ENCODE data around the gene NFKB2. TPM values are rescaled to one million over a fixed set of nuclear protein-coding genes. Genes with fewer than 3 reads are reported as not detected.

NFKB2 gene
- total RNA-seq, 1 donor from 2014 or later = 20.5 TPM

DNA sequence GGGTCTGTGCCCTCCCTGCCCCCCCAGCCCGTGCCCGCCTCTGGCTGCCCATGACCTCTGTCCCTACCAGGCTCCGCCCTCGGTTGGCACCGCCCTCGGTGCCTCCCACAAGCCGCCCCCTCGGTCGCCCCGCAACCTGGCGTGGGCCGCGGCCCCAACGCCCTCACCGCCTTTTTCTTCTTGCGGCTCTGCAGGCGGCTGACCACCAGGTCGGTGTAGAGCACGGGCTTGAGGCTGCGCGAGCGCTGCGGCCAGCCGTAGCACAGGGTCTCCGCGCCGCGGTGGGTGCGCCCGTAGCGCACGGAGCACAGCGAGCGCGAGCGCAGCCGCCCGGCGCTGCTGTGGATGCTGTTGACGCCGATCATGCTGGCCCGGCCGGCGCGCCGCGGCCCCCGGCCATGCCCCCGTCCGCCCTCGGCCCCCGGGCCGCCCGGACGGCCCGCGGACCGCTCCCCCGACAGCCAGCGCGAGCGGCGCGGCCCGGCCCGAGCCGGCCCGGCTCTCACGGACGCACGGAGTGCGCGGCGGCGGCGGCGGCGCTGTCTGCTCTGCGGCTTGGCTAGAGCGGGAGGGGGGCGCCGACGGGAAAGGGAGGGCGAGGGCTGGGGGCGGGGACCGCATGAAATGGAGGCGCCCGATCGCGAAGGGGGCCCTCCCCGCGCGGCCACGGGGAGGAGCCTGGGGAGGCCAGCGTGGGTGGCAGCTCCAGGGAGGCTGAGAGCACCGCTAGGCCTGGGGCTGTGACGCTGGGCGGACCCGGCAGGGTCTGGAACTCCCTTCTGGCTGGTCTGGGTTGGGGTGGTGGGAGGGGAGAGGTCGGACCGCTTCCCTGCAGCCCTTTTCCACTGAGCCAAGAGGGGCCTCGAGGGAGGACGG is 13.5 kb downstream of the NFKB2 start:
- DNase-seq = peak; percentile 78

GRCh38 chr10:102409604-102410428 is 14.3 kb downstream of the NFKB2 start:
- DNase-seq = no peak

GRCh38 chr10:102410429-102411073 is 15.0 kb downstream of the NFKB2 start:
- DNase-seq = peak; percentile 37

- no peak for DNase-seq
Measured at GRCh38 chr10:102411341-102412255, 16.1 kb downstream of the NFKB2 start.

DNA sequence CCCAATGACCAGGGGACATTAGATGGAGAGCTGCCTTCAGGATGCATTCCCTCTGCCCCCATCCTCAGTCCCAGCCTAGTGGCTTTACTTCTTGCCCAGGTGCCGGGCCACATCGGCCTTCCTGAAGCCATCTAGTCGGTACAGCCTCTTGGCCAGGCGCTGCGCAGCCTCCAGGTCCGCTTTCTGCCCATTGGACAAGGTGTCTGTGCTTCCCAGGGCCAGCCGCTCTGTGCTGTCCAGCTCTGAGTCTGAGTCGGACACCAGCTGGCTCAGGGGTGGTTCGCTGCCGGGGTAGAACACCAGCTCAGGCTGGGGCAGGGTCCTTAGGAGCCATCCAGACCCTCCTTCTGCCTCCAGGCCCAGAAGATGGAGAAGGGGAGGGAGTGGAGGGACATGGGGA is 16.8 kb downstream of the NFKB2 start:
- no peak for DNase-seq

DNA sequence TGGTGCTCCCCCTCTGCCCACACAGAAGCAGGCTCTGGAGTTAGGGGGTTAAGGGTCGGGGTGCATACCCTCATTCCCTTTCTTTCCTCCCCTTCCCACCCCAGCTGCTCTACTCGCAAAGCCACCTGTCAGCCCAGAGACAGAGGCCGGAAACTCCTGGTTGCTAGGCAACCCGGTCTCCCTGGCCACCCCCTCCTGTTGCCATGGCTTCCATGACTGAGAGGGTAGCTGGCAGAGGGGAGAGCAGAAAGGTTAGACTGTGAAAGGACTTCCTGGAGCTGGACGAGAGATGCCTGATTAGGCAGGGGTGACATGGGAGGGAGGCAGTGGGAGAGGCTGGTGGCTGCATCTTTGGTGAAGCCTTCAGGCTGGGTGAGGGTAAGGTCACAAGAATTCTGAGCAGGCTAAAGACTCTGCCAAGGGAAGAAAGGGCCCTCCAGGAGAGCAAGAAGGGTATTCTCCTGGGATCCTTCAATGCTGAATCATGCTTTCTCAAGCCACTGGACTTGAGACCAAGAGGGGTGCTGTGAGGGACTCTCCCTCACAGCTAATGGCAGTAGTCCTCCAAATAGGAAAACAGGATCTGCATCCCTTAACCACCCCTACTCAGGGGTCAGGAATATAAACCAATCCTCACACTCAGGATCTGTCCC is 17.7 kb downstream of the NFKB2 start:
- no peak for DNase-seq

DNA sequence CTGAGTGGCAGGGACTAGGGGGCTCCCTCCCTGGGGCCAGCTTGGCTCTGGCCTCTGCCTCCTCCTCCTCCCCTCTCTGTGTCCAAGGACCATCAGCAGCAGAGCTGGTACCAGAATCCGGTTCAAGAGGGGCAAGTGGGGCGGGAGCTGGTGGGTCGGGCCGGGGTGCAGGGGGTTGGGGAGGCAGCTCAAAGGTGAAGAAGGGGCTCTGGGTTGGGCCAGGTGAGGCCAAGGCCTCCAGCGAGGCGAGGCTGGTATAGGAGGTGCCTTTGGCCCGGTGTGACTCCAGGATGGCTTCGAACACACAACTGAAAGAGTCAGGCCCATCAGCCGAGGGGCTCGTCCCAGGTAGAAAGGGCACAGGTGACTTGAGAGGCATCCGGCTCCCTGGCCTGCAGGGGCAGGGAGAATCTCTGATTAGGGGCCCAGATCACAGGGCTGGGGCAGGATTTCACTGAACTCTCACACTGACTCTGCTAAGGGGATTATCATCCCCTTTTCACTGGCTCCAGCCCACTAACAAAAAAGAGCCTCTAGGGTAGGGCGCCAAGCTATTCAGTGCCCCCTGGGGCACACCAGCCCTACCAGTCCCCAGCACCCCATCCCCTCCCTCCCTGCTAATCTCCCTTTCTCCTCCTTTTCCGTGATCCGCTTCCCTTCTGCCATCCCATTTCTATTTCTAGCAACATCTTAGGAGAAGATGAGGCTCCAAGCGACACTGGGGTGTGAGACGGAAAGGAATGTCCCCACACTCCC is 18.5 kb downstream of the NFKB2 start:
- no peak for DNase-seq

DNA sequence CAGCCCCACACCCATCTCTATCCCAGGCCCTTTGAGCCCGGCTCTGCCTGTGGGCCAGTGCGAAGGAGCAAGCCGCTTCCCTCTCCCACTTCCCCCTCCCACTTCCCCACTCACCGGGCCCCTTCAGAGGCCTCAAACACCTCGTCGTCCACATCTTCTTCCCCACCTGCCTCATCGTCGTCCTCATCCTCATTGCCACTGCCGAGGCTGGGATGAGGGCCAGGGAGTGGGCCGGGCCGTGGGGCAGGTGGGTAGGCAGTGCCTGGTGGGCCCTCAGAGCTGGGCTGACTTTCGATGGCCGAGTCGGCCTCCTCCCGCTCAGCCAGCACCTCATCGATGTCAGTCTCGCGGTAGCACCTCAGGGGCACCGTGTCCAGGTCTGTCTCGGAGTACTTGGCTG is 19.2 kb downstream of the NFKB2 start:
- no peak for DNase-seq

- no peak for DNase-seq
Measured at GRCh38 chr10:102416283-102416682, 20.8 kb downstream of the NFKB2 start.

DNA sequence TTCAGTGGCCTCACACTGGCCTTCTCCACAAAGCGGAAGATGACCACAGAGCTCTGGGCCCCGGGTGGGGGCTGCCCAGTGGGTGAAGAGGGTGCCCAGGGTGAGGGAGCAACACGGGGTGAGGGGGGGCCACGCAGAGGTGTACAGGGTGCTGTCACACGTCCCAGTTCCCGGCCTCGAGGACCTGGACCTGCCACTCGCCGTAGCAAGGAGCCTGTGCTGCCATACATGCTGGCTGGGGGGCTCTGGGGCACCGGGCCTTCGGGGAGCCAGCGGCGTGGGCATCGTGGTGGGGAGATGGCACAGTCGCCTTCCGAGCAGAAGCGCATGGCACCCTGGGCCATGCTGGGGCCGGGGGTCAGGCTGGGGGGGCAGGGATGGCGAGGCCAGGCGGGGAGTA is 21.2 kb downstream of the NFKB2 start:
- no peak for DNase-seq

DNA sequence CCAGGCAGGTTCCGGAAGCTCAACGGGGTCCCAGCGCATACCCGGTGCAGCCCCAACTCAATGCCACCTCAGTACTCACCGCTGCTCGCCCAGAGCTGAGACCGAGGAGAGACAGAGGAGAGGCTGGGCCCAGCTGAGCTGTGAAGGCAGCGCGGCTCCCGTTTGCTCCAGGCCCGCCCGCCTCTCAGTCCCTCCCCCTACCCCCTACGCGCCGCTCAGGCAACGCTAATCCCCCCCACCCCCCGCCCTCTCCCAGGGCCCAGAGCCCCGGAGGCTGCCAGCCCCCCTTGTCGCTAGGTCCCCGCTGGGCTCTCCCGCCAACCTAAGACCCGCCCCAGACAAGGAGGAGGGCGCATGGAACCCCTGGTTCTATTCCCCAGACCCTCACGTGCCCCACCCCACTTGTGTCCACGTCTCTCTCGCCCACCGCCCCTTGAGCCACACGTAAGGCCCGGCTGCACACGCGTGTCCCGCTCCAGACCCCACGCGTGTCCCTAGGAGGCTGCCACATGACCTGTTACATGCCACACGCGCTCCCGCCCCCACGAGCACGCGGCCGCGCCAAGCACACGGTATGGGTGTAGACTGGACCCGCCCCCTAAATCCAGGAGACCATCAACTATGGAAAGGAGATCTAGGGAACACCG is 23.2 kb downstream of the NFKB2 start, which contains the start of gene PSD:
PSD (minus strand) TSS at position 164 of the 647 bp plus-strand sequence. CDS start 1,747 bp downstream, outside the sequence.
- DNase-seq = no peak

DNA sequence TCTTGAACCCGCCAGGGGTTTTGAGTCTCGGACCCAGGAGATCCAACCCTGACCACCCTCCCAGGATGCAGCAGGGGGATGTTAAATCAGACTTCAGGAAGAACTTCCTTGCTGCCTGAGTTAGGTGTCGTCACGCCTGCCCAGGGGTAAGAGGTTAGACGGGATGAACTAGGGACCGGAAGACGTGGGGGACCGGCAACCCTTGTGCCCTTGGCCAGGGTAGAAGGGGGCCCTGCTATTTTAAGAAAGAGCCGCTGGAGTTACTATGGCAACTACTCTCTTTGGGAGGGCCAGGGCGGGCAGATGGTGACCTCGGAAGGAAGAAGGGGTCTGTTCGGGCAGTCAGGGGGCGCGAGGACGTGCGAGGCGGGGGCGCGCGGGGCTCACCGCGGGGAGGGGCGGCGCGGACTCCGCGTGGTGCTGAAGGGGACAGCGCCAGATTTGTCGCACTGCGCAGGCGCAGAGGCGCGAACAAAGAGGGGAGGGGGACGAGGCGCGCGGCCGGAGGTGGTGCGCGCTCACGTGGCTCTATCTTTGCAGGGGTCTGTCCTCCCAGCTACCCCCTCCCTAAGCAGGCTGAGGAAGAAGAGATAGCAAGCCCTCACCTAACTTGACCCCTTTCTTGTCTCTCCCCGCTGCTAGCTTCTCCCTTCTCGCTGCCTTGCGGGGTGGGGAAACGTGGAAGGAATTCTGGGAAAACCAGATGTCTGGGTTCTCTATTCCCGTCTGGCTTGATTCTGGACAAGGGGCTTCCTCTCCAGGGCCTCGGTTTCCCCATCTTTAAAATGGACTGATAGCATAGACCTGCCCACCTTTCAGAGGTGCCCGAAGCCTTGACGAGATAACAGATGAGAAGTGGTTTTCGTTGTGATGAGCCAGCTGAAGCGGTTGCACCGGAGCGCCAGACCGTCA is 24.0 kb downstream of the NFKB2 start:
- DNase-seq = no peak

DNA sequence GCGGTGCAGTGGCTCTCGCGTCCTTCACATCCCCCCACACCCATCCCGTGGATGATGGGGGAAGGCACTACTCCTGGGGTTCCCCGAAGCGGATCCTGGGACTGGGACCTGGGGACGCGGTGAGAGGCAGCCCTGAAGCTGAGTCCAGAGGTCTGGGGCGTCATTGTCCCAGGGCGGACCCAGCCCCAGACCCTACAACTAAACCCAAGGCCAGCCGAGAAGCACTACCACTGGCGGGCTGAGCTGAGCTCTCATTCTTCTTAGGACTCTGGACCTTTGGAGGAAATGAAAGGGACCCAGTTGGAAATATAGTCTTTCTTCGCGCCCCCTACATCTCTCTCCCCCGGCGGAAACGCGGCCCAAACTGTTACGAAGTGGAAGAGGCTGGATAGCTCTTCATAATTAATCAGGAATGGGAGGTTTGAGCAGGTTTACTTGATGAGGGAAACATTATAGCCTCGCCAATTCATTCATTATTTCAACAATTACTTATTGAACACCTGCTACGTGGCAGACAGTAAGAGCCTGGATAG is 24.7 kb downstream of the NFKB2 start:
- DNase-seq = no peak

DNA sequence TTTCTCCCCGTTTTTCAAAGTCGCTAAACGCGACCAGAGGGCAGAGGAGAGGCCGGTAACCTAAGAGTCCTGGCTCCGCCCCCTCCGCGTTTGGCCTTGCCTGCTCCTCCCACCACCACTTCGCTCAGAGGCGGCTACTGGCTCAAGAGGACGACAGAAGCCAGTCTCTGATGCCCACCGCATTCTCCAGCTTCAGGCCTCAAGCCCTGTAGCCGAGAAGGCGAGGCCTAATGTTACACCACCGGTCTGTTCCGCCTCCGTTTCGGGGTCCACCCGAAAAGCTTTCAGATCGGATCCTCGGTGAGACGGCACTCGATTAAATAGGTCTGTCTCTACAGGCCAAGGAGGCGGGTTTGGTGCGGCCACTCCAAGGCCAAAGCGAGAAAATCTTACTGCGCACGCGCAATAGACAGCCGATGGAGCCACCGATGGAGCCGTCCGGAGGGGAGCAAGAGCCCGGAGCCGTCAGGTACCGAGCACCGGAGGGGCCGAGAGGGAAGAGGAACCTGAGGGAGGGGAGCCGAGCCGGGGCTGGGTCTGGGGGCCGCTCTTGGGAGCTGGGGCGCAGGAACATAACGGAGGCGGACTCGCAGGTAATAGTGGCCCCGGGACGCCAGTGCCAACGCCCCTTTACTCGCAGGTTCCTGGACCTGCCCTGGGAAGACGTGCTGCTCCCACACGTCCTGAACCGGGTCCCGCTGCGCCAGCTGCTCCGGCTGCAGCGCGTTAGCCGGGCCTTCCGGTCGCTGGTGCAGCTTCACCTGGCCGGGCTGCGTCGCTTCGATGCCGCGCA is 25.4 kb downstream of the NFKB2 start, which contains the start of gene FBXL15:
FBXL15 (plus strand) TSS at position 123 of the 793 bp plus-strand sequence; CDS start at position 417, 294 bp downstream.
- peak; percentile 96 for DNase-seq

DNA sequence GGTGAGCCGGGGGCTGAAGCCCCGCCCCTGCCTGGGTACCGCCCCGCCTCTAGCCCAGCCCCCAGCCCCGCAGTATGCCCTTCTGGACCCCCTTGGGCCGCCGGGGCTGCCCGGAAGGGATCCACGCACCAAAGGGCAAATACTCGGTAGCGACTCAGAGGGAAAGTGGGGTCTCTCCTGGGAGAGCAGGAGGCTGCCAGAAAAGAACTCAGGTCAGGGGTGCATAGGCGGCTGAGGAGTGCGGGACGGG is 25.9 kb downstream of the NFKB2 start:
- no peak for DNase-seq

DNA sequence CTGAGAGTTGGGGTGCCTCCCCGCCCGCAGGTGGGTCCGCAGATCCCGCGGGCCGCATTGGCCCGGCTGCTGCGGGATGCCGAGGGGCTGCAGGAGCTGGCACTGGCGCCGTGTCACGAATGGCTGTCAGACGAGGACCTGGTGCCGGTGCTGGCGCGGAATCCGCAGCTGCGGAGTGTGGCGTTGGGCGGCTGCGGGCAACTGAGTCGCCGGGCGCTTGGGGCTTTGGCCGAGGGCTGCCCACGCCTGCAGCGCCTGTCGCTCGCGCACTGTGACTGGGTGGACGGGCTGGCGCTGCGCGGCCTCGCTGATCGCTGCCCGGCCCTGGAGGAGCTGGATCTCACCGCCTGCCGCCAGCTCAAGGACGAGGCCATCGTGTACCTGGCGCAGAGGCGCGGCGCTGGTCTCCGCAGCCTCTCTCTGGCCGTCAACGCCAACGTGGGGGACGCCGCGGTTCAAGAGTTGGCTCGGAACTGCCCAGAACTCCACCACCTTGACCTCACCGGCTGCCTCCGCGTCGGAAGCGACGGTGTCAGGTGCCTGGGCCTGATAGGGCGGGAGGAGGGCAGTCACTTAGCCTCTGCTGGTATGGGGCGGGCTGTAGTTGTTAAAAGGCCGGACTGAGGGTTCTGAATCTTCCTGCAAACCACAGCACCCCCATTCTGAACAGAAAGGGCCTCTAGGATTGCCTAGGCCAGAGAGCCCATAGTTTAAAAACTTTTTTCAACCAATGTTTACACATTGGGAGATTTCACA is 26.4 kb downstream of the NFKB2 start:
- no peak for DNase-seq
